SH-SY5Y (cell line): ENCODE measurements around the gene ARHGAP26.

ENCODE experiments used
- GATA2 ChIP-seq: IDR thresholded peaks from 2 replicates; pipeline ENCODE4 v1.6.1; 2011; ENCODE audit warnings: mild to moderate bottlenecking, low read depth, low read length
- GATA3 ChIP-seq: IDR thresholded peaks from 2 replicates; pipeline ENCODE4 v1.6.1; 2011; ENCODE audit warnings: low read depth, mild to moderate bottlenecking, low read length, moderate library complexity

GRCh38 chr5:143017541-143017940, 247.4 kb downstream of the ARHGAP26 start:
- TF ChIP-seq GATA2 (no peak), GATA3 (no peak)
